ENCODE results near the gene CES2. TPM values are rescaled to one million over a fixed set of nuclear protein-coding genes. Genes with fewer than 3 reads are reported as not detected.

CES2 gene, protein sequence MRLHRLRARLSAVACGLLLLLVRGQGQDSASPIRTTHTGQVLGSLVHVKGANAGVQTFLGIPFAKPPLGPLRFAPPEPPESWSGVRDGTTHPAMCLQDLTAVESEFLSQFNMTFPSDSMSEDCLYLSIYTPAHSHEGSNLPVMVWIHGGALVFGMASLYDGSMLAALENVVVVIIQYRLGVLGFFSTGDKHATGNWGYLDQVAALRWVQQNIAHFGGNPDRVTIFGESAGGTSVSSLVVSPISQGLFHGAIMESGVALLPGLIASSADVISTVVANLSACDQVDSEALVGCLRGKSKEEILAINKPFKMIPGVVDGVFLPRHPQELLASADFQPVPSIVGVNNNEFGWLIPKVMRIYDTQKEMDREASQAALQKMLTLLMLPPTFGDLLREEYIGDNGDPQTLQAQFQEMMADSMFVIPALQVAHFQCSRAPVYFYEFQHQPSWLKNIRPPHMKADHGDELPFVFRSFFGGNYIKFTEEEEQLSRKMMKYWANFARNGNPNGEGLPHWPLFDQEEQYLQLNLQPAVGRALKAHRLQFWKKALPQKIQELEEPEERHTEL
- 35.1 TPM for total RNA-seq
- long read RNA-seq, transcript CES2-211 (12 exons, 3,391 nt), result minor isoform, 9 of 103 reads
- long read RNA-seq, transcript CES2-202 (12 exons, 3,868 nt), result minor isoform, 5 of 103 reads
- long read RNA-seq, transcript CES2-201 (12 exons, 3,927 nt), result major isoform, 55 of 103 reads
- long read RNA-seq, partial matches to known transcripts, result 21 of 103 reads
- long read RNA-seq, other reads (novel, unspliced or antisense), result 13 of 103 reads

DNA sequence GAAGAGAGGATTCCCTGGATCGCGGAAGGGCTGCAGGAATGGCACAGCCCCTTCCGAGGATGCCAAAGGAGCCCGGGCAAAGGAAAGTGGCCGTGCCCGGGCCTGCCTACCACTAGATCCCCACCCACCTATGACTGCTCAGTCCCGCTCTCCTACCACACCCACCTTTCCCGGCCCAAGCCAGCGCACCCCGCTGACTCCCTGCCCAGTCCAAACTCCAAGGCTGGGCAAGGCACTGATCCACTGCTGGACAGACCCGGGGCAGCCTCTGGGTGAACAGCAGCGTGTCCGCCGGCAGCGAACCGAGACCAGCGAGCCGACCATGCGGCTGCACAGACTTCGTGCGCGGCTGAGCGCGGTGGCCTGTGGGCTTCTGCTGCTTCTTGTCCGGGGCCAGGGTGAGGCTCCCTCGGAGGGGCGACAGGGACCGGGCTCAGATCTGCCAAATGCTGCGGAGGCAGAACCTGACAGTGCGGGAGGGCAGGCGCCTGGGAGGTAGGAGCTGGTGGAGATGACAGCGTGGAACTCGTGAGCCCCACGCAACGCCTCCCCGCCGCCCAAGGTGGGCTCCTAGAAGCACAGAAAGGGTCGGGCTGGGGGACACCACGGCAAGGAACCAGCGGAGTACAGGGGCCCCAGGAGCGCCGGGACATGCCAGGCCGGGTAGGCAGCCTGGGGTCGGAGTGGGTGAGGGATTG is at the start of gene CES2:
CES2 (plus strand) TSS at position 203 of the 698 bp plus-strand sequence; CDS start at position 323, 120 bp downstream.
- TF ChIP-seq, protein P1, sequence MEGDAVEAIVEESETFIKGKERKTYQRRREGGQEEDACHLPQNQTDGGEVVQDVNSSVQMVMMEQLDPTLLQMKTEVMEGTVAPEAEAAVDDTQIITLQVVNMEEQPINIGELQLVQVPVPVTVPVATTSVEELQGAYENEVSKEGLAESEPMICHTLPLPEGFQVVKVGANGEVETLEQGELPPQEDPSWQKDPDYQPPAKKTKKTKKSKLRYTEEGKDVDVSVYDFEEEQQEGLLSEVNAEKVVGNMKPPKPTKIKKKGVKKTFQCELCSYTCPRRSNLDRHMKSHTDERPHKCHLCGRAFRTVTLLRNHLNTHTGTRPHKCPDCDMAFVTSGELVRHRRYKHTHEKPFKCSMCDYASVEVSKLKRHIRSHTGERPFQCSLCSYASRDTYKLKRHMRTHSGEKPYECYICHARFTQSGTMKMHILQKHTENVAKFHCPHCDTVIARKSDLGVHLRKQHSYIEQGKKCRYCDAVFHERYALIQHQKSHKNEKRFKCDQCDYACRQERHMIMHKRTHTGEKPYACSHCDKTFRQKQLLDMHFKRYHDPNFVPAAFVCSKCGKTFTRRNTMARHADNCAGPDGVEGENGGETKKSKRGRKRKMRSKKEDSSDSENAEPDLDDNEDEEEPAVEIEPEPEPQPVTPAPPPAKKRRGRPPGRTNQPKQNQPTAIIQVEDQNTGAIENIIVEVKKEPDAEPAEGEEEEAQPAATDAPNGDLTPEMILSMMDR (IDR thresholded peaks at IDR 0.05), result no peak
- Histone ChIP-seq H3K9me3 (no peaks in the 10 kb centered on the region), H3K27ac (peak within 1 kb of the TSS; percentile 93), H3K27me3 (ENCODE audit: low read depth) (no peaks in the 10 kb centered on the region), H3K36me3 (peaks cover 46% of the 10 kb centered on the region), H3K4me1 (peaks cover 38% of the 10 kb centered on the region), H3K4me3 (peak within 1 kb of the TSS; percentile 98)
- DNase-seq (peak; percentile 62), ATAC-seq (peak; percentile 67 to 75)
- intact Hi-C loops (cut with DNase I), result no loop called here

DNA sequence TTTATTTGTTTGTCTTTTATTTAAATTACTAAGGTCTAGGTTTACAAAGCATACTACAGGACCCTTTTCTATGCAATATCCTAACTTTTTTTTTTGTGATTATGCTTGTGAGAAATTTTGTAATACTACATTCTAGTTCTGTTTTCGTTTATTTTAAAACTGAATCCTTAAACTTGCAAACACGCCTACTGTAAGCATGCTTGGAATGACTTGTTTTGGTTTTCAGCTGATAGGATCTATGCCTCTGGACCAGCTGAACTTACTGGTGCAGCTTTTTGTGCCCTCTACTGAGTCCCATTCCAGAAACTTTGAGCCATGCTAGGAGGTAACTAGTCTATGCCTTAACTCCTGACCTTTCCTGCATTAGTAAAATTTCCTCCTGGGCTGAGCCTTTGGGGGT is 49.0 kb upstream of the CES2 start:
- peaks cover 46% of the 10 kb centered on the region for H3K36me3 ChIP-seq

DNA sequence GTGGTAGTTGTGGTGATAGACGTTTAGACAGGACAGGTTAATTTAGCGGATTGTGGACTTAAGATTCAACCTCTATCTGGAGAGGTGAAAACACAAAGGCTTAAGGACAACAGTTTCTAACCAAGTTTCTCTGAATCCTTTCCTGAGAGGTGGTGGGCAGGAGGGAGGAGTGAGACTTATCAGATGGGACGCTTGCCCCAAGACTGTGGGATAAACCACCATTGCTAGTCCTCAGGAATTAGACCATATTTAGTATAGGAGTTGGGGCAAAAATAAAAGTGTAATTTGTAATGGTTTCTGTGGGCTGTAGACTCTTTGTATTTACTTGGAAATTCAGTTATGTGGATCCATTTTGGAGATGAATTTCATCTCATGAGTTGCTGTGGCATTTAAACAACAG is 48.4 kb upstream of the CES2 start:
- intact Hi-C loops (cut with DNase I), result no loop called here
- Histone ChIP-seq H3K36me3 (peaks cover 46% of the 10 kb centered on the region), H3K4me1 (peaks cover 22% of the 10 kb centered on the region), H3K27me3 (ENCODE audit: low read depth) (no peaks in the 10 kb centered on the region), H3K27ac (no peak overlapping the region), H3K4me3 (no peak overlapping the region), H3K9me3 (no peaks in the 10 kb centered on the region)
- no peak for ATAC-seq
- no peak for DNase-seq
- TF ChIP-seq, protein P1 (IDR thresholded peaks at IDR 0.05), result no peak

More for the DNA sequence above, 49.0 kb upstream of the CES2 start:
- DNase-seq (no peak), ATAC-seq (no peak)
- no peak overlapping the region for H3K27ac ChIP-seq
- TF ChIP-seq, protein P1 (IDR thresholded peaks at IDR 0.05), result no peak
- H3K4me1 ChIP-seq, result peaks cover 28% of the 10 kb centered on the region
- no peaks in the 10 kb centered on the region for H3K9me3 ChIP-seq
- intact Hi-C loops (cut with DNase I), result no loop called here
- no peaks in the 10 kb centered on the region for H3K27me3 ChIP-seq (ENCODE audit: low read depth)
- no peak overlapping the region for H3K4me3 ChIP-seq

DNA sequence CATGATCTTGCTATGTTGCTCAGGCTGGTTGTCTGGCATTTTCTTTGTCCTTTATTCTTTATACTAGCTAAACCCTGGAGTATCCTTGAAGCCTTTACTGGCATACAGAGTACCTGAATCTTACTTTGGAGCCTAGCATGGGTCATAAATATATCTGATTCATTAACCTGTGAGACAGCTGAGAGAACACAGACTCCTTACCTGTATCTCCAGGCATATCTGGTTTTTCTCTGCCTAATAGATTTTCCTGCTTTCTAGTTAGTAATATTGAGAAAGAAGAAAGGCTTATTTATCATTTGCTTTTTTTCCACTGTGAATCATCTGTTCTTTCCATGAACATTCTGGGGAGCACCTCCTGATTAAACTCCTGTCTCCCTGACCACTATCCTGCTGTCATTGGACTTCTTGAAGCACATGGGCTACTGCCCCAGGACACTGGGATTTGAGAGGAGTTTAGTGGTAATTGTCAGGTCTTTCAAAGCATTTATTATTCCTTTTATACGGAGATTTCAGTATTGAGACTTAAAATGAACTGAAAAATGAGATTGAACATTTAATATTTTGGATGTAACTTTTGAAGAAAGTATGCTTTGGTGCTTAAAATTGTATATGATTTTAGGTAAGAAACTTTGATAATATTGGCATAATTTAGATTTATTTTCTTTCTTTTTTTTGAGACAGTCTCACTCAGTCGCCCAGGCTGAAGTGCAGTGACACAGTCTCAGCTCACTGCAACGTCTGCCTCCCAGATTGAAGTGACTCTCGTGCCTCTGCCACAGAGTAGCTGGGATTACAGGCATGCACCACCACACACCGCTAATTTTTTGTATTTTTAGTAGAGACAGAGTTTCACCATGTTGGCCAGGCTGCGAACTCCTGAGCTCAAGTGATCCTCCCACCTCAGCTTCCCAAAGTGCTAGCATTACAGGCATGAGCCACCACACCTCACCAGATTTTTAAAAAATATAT is 46.4 kb upstream of the CES2 start:
- Histone ChIP-seq H3K27me3 (ENCODE audit: low read depth) (no peaks in the 10 kb centered on the region), H3K4me3 (no peak overlapping the region), H3K27ac (no peak overlapping the region), H3K4me1 (peaks cover 19% of the 10 kb centered on the region), H3K9me3 (no peaks in the 10 kb centered on the region), H3K36me3 (peaks cover 46% of the 10 kb centered on the region)
- TF ChIP-seq, protein P1 (IDR thresholded peaks at IDR 0.05), result no peak
- ATAC-seq (no peak), DNase-seq (no peak)
- intact Hi-C loops (cut with DNase I), result no loop called here
